Neural cell (in vitro differentiated cells): Measurements from ENCODE around the gene PXDN.

ENCODE experiments used
- CTCF ChIP-seq: fragments of 450-650 bp; IDR thresholded peaks from 2 replicates; pipeline ENCODE4 v1.5.1; 2014; ENCODE audit warnings: antibody characterized with exemption, mild to moderate bottlenecking, moderate library complexity; ENCODE audit not compliant: poor library complexity, severe bottlenecking
- EP300 ChIP-seq: fragments of 450-650 bp; conservative IDR thresholded peaks from 2 replicates; pipeline ENCODE4 v1.6.1; 2014; ENCODE audit warnings: antibody characterized with exemption, mild to moderate bottlenecking, moderate library complexity; ENCODE audit not compliant: poor library complexity, severe bottlenecking
- EZH2 ChIP-seq: fragments of 200-600, 300-800 bp; shearing (Covaris generic), sonication (generic); IDR thresholded peaks from 2 replicates; pipeline ENCODE4 v1.6.1; 2014; ENCODE audit warnings: antibody characterized with exemption, low read length, borderline replicate concordance, mild to moderate bottlenecking; ENCODE audit not compliant: insufficient read depth, poor library complexity, severe bottlenecking
- POLR2AphosphoS5 ChIP-seq: IDR thresholded peaks from 2 replicates; pipeline ENCODE4 v1.6.1; 2012
- RAD21 ChIP-seq: fragments of 450-650 bp; conservative IDR thresholded peaks from 2 replicates; pipeline ENCODE4 v1.6.1; 2014; ENCODE audit warnings: antibody characterized with exemption, mild to moderate bottlenecking, moderate library complexity
- SMC3 ChIP-seq: fragments of 450-650 bp; conservative IDR thresholded peaks from 2 replicates; pipeline ENCODE4 v1.6.1; 2014; ENCODE audit warnings: antibody characterized with exemption, mild to moderate bottlenecking, moderate library complexity; ENCODE audit not compliant: poor library complexity

- no peak for TF ChIP-seq EZH2
- TF ChIP-seq POLR2AphosphoS5: no peak
- no peak for TF ChIP-seq EP300
- no peak for TF ChIP-seq CTCF
- TF ChIP-seq SMC3: no peak
- TF ChIP-seq RAD21: no peak
Measured at GRCh38 chr2:1681323-1682180, 62.8 kb downstream of the PXDN start.
